Left lung (tissue), 10 donors: ENCODE results near the gene MYOZ3. TPM values are rescaled to one million over a fixed set of nuclear protein-coding genes. Genes with fewer than 3 reads are reported as not detected.

Experiments
- ATAC-seq: fragments of 200-7000 bp; cut with Tn5 transposase; one replicate; pipeline ENCODE4 v1.9.1; 2020; ENCODE audit warnings: moderate library complexity
- DNase-seq, 4 donors: peaks; one replicate each; pipeline ENCODE4 v3.0.0-alpha.2; 2013 to 2020
- H3K27ac ChIP-seq, 2 donors: fragments of 200-600 bp; sonication (generic) in 1 of 2; one replicate each; pipeline versions ENCODE4 v1.5.0 to v1.8.0; 2020 to 2021
- H3K27me3 ChIP-seq, 2 donors: fragments of 200-600 bp; sonication (generic) in 1 of 2; one replicate each; pipeline versions ENCODE4 v1.5.0 to v1.8.0; 2020 to 2021
- H3K36me3 ChIP-seq, 2 donors: fragments of 200-600 bp; sonication (generic) in 1 of 2; one replicate each; pipeline versions ENCODE4 v1.5.0 to v1.8.0; 2020 to 2021
- H3K4me1 ChIP-seq, 2 donors: fragments of 200-600 bp; one replicate each; pipeline ENCODE4 v1.8.0; 2021
- H3K4me3 ChIP-seq, 2 donors: fragments of 200-600 bp; sonication (generic) in 1 of 2; one replicate each; pipeline versions ENCODE4 v1.5.0 to v1.8.0; 2020 to 2021; ENCODE audit warnings: mild to moderate bottlenecking in 1 of 2
- H3K9me3 ChIP-seq, 2 donors: fragments of 200-600 bp; sonication (generic) in 1 of 2; one replicate each; pipeline versions ENCODE4 v1.5.0 to v1.8.0; 2020 to 2021
- intact Hi-C, 2 donors: fragments of 100-400 bp; cut with DNase I; formaldehyde crosslinking; loops; one replicate each; pipeline versions ENCODE4 v1.11.2 to v1.14.2; 2022
- polyA plus RNA-seq, 6 donors: library from polyadenylated mRNA; unstranded; fragments of 120-200 nt; gene quantifications; one replicate each; pipeline ENCODE4 v1.2.1, GENCODE V29; 2013; ENCODE audit not compliant: insufficient read length in 6 of 6
- total RNA-seq, 2 donors: library from RNA; stranded (reverse); fragmentation: NEBNext Ultra II Directional; extraction: Animal tissue kit (Norgen Biotek cat#: 25700); gene quantifications; one replicate each; pipeline ENCODE4 v1.2.1, GENCODE V29; 2021
- TF ChIP-seq, protein P1 (sequence below), 2 donors: fragments of 200-600 bp; sonication (generic) in 1 of 2; IDR thresholded peaks; one replicate each; pipeline versions ENCODE4 v1.5.0 to v1.8.0; 2021; ENCODE audit warnings: antibody characterized with exemption in 2 of 2
- donor health status: DM: no; HTN: yes; CAD: no.
- donor health status: DM: no; HTN: no; CAD: no.

The MYOZ3 gene
- total and polyA plus RNA-seq, 8 donors = 0.79 to 13.1 (median 11.2) TPM

DNA sequence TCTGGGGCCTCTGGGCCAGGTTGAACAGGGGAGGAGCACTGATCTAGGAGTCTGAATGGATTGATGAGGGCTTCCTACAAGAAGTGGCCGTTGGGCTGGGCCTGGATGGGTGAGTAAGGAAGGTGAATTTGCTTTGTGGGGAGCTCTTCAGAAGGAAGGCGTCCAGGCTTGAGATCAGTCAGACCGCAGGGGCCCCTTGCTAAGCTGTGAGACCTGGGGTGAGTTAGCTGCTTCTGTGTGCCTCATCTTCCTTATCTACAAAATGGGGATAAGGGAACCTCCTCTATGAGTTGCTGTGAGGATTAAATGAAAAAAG lies 21.7 kb upstream of the MYOZ3 start:
- TF ChIP-seq, protein P1, sequence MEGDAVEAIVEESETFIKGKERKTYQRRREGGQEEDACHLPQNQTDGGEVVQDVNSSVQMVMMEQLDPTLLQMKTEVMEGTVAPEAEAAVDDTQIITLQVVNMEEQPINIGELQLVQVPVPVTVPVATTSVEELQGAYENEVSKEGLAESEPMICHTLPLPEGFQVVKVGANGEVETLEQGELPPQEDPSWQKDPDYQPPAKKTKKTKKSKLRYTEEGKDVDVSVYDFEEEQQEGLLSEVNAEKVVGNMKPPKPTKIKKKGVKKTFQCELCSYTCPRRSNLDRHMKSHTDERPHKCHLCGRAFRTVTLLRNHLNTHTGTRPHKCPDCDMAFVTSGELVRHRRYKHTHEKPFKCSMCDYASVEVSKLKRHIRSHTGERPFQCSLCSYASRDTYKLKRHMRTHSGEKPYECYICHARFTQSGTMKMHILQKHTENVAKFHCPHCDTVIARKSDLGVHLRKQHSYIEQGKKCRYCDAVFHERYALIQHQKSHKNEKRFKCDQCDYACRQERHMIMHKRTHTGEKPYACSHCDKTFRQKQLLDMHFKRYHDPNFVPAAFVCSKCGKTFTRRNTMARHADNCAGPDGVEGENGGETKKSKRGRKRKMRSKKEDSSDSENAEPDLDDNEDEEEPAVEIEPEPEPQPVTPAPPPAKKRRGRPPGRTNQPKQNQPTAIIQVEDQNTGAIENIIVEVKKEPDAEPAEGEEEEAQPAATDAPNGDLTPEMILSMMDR (IDR thresholded peaks at IDR 0.05) = no peak
- H3K27me3 ChIP-seq = no peaks in the 10 kb centered on the region
- no peaks in the 10 kb centered on the region for H3K36me3 ChIP-seq
- no peak for ATAC-seq
- H3K4me3 ChIP-seq = no peak overlapping the region
- intact Hi-C loops = no loop called here
- DNase-seq = no peak
- peaks cover 61 to 92% of the 10 kb centered on the region in 2 donors for H3K4me1 ChIP-seq
- peak overlapping the region; percentile 33 to 68 for H3K27ac ChIP-seq
- no peaks in the 10 kb centered on the region for H3K9me3 ChIP-seq

DNA sequence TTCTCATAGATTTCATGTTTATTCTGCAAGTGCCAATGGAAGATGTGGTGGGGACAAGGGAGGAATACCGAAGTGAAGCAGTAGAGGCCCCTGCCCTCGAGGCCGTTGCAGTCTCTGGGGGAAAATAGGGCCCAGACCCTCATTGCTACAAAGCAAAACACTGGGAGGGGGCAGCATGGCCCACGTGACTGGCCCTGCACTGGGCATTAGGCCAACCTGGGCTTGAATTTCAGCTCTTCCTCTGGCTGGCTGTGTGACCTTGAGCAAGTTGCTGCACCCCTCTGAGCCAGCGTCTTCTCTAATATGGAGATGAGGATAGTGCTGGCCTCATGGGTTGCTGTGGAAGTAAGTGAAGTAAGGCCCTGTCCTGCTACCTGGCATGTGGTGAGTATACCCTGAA lies 21.3 kb upstream of the MYOZ3 start:
- Histone ChIP-seq H3K27me3 (no peaks in the 10 kb centered on the region), H3K27ac (peak overlapping the region; percentile 33 to 88), H3K4me3 (no peak overlapping the region), H3K9me3 (no peaks in the 10 kb centered on the region), H3K36me3 (no peaks in the 10 kb centered on the region), H3K4me1 (peaks cover 65 to 96% of the 10 kb centered on the region in 2 donors)
- DNase-seq = no peak
- TF ChIP-seq, protein P1 (IDR thresholded peaks at IDR 0.05) = no peak
- ATAC-seq = no peak
- intact Hi-C loops = loop anchor here in 1 of 2 donors (10.0 kb wide), 1 partner anchor 65 kb away; no protein-coding TSS in a partner anchor

DNA sequence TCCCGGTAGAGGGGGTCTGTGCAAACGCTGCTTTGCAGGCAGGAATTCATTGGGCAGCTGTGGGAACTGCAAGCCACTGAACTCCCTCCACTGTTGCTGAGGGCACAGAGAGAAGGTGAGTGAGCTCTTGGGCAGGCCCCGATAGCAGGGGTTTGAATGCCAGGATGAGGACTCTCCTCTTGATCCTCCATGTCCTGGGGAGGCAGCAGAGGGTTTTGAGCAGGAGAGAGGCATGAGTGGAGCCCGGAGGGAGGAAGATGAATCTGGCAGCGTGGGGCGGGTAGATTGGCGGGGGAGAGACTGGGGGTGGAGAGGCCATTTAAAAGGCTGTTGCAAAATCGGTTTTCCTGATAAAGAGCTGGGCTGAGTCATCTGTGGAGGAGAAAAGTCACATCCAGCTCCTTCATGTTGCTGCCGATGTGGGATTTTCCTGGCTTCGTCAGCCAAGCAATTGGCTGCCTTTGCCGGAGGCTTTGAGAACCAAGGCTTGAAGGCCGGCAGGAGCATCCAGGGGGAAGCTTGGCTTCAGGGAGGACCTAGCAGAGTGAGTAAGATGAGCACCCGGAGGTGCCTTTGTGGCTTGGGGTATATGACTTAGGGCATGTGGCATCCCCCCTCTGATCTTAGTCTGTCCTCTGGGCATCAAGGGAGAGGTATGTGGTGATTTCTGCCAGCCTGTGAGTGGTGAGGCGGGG lies 20.6 kb upstream of the MYOZ3 start, which contains the start of gene SYNPO:
SYNPO (plus strand) TSS at position 350 of the 695 bp plus-strand sequence. CDS start 7,616 bp downstream, outside the sequence.
- Histone ChIP-seq H3K9me3 (no peaks in the 10 kb centered on the region), H3K27me3 (no peaks in the 10 kb centered on the region), H3K36me3 (no peaks in the 10 kb centered on the region), H3K4me3 (peak within 1 kb of the TSS; percentile 16 to 32), H3K4me1 (peaks cover 67 to 97% of the 10 kb centered on the region in 2 donors), H3K27ac (peak within 1 kb of the TSS; percentile 74 to 88)
- intact Hi-C loops = loop anchor here in 1 of 2 donors (10.0 kb wide), 1 partner anchor 66 kb away; no protein-coding TSS in a partner anchor
- TF ChIP-seq, protein P1 (IDR thresholded peaks at IDR 0.05) = no peak
- DNase-seq (peak in 3 of 4 donors; percentile 74 to 88 (median 77)), ATAC-seq (peak; percentile 49)

DNA sequence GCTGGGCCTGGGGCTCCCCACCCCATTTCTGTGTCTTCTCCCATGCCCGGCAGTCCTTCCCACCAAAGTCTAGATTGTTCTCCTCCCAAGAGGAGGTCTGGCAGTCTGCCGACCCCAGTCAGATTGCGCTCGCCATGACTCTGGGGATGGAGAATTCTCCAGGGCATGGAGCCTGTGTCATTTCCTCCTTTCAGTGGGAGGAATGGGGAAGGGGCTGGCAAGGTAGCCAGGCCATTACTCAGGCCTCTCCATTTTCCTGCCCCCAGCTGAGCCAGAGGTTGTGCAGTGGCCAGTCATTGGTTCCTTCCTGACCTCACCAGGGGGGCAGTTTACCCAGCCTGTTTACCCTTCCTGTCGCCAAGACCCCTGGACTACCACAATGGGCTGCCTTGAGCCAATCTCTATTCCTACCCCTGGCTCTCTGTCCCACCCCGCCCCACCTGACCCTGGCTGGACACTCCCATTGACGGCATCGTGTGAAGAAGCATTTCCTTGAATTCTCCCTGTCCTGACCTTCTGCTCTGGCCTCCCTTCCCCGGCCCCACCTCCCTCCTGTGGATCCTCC lies 20.0 kb upstream of the MYOZ3 start:
- no peaks in the 10 kb centered on the region for H3K9me3 ChIP-seq
- ATAC-seq = peak; percentile 5
- H3K27me3 ChIP-seq = no peaks in the 10 kb centered on the region
- DNase-seq = no peak
- H3K4me1 ChIP-seq = peaks cover 67 to 96% of the 10 kb centered on the region in 2 donors
- intact Hi-C loops = loop anchor here in 1 of 2 donors (10.0 kb wide), 1 partner anchor 66 kb away; no protein-coding TSS in a partner anchor
- H3K27ac ChIP-seq = peak overlapping the region; percentile 74 to 88
- H3K4me3 ChIP-seq = peak overlapping the region; percentile 16 to 32
- no peaks in the 10 kb centered on the region for H3K36me3 ChIP-seq
- TF ChIP-seq, protein P1 (IDR thresholded peaks at IDR 0.05) = no peak
